CD4-positive, alpha-beta T cell treated with Interleukin-21 for 1 hour (primary cell): ENCODE measurements around the gene A2M.
A peak's percentile ranks its signal among the peaks of the same experiment; 100 is the strongest.

Source experiments
- DNase-seq: peaks from one replicate; pipeline ENCODE4 v3.0.0-alpha.2; 2020

The A2M gene

GRCh38 chr12:9071518-9071917 is 44.2 kb downstream of the A2M start:
- DNase-seq: no peak

GRCh38 chr12:9070351-9070750 is 45.4 kb downstream of the A2M start:
- no peak for DNase-seq

GRCh38 chr12:9068600-9068999 is 47.1 kb downstream of the A2M start:
- no peak for DNase-seq

- no peak for DNase-seq
These were observed 47.6 kb downstream of the A2M start for GRCh38 chr12:9068086-9068485.

- no peak for DNase-seq
These were observed 48.8 kb downstream of the A2M start for GRCh38 chr12:9066755-9067423.

- DNase-seq: no peak
These were observed 49.5 kb downstream of the A2M start for GRCh38 chr12:9066183-9066623.

- DNase-seq: no peak
These were observed 50.2 kb downstream of the A2M start for GRCh38 chr12:9065607-9065856.

GRCh38 chr12:9064815-9065606 is 50.7 kb downstream of the A2M start:
- DNase-seq: no peak

- peak; percentile 51 for DNase-seq
These were observed 51.4 kb downstream of the A2M start for GRCh38 chr12:9064201-9064814.

GRCh38 chr12:9052610-9053009 is 63.1 kb downstream of the A2M start:
- no peak for DNase-seq

- DNase-seq: no peak
These were observed 64.6 kb downstream of the A2M start for GRCh38 chr12:9051158-9051550.

- no peak for DNase-seq
These were observed 65.1 kb downstream of the A2M start for GRCh38 chr12:9050521-9051157.

GRCh38 chr12:9049520-9050133 is 66.1 kb downstream of the A2M start:
- peak; percentile 71 for DNase-seq

- no peak for DNase-seq
These were observed 66.8 kb downstream of the A2M start for GRCh38 chr12:9048930-9049329.

- no peak for DNase-seq
These were observed 68.6 kb downstream of the A2M start for GRCh38 chr12:9047105-9047504.

- DNase-seq: no peak
These were observed 72.0 kb downstream of the A2M start for GRCh38 chr12:9043766-9044165.

GRCh38 chr12:9041321-9041720 is 74.4 kb downstream of the A2M start:
- DNase-seq: no peak

GRCh38 chr12:9040484-9041186 is 75.1 kb downstream of the A2M start:
- peak; percentile 32 for DNase-seq

- peak; percentile 81 for DNase-seq
These were observed 76.2 kb downstream of the A2M start for GRCh38 chr12:9039397-9039977.

- DNase-seq: no peak
These were observed 78.3 kb downstream of the A2M start for GRCh38 chr12:9037431-9037830.

GRCh38 chr12:9036227-9036626 is 79.5 kb downstream of the A2M start:
- no peak for DNase-seq

GRCh38 chr12:9034095-9034494 is 81.6 kb downstream of the A2M start:
- no peak for DNase-seq
